Measurements from ENCODE around the gene BRMS1.
A peak's percentile ranks its signal among the peaks of the same experiment; 100 is the strongest.

BRMS1 gene

DNA sequence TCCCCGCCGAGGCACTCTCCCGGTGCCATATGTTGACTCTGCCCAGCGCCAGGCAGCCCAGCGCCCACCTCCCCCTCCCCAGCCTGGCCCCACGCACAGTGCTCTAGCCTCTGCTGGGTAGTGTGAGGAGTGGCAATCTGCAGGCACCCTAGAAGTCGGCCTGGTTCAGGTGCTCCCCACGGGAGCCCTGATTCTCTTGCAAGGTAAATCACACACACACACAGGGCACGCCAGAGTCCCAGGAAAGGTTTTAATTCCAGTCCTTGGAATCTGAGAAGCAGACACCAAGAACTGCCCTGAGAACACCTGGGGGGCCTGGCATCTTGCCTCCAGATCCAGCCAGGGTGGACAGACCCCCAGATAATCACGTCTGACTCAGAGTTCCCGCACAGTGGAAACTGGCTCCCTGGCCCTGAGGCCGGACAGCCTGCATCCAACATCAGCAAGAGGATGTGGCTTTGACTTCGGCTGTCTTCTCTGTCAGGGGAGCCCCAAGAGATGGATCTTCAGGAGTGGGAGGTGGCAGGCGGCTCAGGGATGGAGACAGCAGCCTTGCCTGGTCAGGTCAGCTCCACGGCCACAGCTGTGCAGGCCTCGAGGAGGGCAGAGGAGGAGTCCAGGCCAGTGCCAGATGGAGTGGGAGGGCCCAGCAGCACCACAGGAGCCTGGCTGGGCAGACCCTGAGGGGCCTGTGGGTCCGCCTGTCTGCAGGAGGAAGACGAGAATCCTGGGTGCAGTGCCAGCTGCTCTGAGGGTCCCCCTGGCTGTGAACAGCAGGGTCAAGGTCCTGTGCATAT lies 7.6 kb downstream of the BRMS1 start:
- TF ChIP-seq TAF1 (IDR thresholded peaks at IDR 0.05; ENCODE audit: low read depth) = no peak
- TF ChIP-seq YY1 (IDR thresholded peaks at IDR 0.05; ENCODE audit: low read depth) = no peak
- TF ChIP-seq TEAD4 (IDR thresholded peaks at IDR 0.05) = no peak
- TF ChIP-seq CREB1 (IDR thresholded peaks at IDR 0.05; ENCODE audit: low read depth) = no peak
- no peak for TF ChIP-seq FOXM1 (IDR thresholded peaks at IDR 0.05; ENCODE audit: borderline replicate concordance, low read depth)
- no peak for TF ChIP-seq REST (IDR thresholded peaks at IDR 0.05; ENCODE audit: low read depth)
- no peak for TF ChIP-seq CEBPB (IDR thresholded peaks at IDR 0.05)
- no peak for TF ChIP-seq TCF12 (IDR thresholded peaks at IDR 0.05; ENCODE audit: low read depth)

DNA sequence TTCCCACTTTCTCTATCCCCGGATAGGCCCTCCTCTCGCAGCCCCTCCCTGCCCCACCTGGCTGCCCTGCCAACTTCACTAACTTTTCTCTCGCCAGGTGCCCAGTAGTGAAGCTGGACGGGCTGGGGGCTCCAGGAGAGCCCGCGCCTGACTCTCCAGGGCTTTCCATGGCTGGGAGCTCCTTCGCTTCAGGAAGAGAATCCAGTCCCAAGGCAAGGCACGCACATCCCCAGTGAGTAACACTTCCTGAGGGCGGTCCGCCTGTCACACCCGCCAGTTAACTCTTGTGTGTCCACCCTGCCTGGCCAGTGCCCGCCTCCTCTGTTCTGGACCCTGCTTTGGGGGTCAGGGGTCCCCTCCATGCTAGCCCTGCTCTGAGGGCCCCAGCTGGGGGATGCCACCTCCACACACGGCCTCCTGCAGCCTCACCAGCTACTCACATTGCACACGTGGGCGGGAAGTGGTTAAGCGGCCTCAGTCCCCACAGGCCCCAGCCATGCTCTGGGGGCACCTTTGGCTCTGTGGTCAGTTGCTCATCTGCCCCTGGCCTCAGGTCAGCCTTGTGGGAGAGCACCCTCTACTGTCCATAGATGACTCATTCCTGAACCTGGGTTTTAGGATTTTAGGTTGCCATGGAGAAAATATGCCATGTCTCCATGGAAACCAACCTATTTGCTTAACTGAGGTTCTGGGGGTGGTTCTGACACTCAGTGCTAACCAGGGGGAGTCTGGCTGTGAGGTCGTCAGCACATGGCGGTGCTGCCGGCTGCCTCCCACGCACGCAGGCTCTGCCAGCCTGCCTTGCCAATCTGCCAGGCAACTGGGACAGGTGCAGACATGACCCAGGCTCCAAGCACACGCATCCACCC lies 8.4 kb downstream of the BRMS1 start, which contains the start of gene RIN1:
RIN1 (minus strand) TSS at position 201 of the 869 bp plus-strand sequence; CDS start at position 169, 32 bp downstream.
- TF ChIP-seq MAX (IDR thresholded peaks at IDR 0.05) = peak; percentile 31
- no peak for TF ChIP-seq CREB1 (IDR thresholded peaks at IDR 0.05; ENCODE audit: low read depth)
- TF ChIP-seq YY1 (IDR thresholded peaks at IDR 0.05; ENCODE audit: low read depth) = 0 out of 2 replicates have a peak, but pooled peaks have one; percentile 9
- no peak for TF ChIP-seq TAF1 (IDR thresholded peaks at IDR 0.05; ENCODE audit: low read depth)
- TF ChIP-seq TCF12 (IDR thresholded peaks at IDR 0.05; ENCODE audit: low read depth) = 0 out of 2 replicates have a peak, but pooled peaks have one; percentile 32
- TF ChIP-seq NFIC (IDR thresholded peaks at IDR 0.05) = no peak
- TF ChIP-seq, protein P1, sequence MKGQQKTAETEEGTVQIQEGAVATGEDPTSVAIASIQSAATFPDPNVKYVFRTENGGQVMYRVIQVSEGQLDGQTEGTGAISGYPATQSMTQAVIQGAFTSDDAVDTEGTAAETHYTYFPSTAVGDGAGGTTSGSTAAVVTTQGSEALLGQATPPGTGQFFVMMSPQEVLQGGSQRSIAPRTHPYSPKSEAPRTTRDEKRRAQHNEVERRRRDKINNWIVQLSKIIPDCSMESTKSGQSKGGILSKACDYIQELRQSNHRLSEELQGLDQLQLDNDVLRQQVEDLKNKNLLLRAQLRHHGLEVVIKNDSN (IDR thresholded peaks at IDR 0.05) = peak; percentile 15; the same call in 1 of the 2 replicates
- TF ChIP-seq RAD21 (IDR thresholded peaks at IDR 0.05; ENCODE audit: low read depth) = peak; percentile 50
- no peak for TF ChIP-seq REST (IDR thresholded peaks at IDR 0.05; ENCODE audit: low read depth)
- TF ChIP-seq EP300 (IDR thresholded peaks at IDR 0.05; ENCODE audit: borderline replicate concordance) = peak; percentile 30; the same call in 1 of the 2 replicates
- TF ChIP-seq TEAD4 (IDR thresholded peaks at IDR 0.05) = 0 out of 2 replicates have a peak, but pooled peaks have one; percentile 3
- TF ChIP-seq ZBTB7A (IDR thresholded peaks at IDR 0.05; ENCODE audit: low read depth) = peak; percentile 88; the same call in 1 of the 2 replicates
- peak; percentile 42 for TF ChIP-seq EGR1 (IDR thresholded peaks at IDR 0.05)
- TF ChIP-seq CEBPB (IDR thresholded peaks at IDR 0.05) = no peak
- no peak for TF ChIP-seq FOXM1 (IDR thresholded peaks at IDR 0.05; ENCODE audit: borderline replicate concordance, low read depth)

- TF ChIP-seq EP300 (IDR thresholded peaks at IDR 0.05; ENCODE audit: borderline replicate concordance) (no peak), RAD21 (IDR thresholded peaks at IDR 0.05; ENCODE audit: low read depth) (no peak), MAX (IDR thresholded peaks at IDR 0.05) (peak; percentile 89), CEBPB (IDR thresholded peaks at IDR 0.05) (no peak), NFIC (IDR thresholded peaks at IDR 0.05) (no peak), TEAD4 (IDR thresholded peaks at IDR 0.05) (no peak), REST (IDR thresholded peaks at IDR 0.05; ENCODE audit: low read depth) (no peak), CREB1 (IDR thresholded peaks at IDR 0.05; ENCODE audit: low read depth) (no peak)
- TF ChIP-seq, protein P1 (IDR thresholded peaks at IDR 0.05) = no peak
Measured at GRCh38 chr11:66335531-66336233, 9.2 kb downstream of the BRMS1 start.

All from Ishikawa (cell line).